Progenitor cell of endocrine pancreas (in vitro differentiated cells): ENCODE data around the gene TMEM266. TPM values are rescaled to one million over a fixed set of nuclear protein-coding genes. Genes with fewer than 3 reads are reported as not detected.

Experiments used
- DNase-seq: peaks from one replicate; pipeline ENCODE4 v3.0.0; 2021; ENCODE audit warnings: low spot score; ENCODE audit not compliant: unreplicated experiment
- H3K27ac Mint-ChIP-seq: 2 replicates; pipeline ENCODE4 v1.8.0; 2021; ENCODE audit warnings: mild to moderate bottlenecking, moderate library complexity, mixed read lengths
- H3K27me3 Mint-ChIP-seq: 2 replicates; pipeline ENCODE4 v1.8.0; 2021; ENCODE audit warnings: mixed read lengths
- H3K36me3 Mint-ChIP-seq: 2 replicates; pipeline ENCODE4 v1.8.0; 2022; ENCODE audit warnings: mixed read lengths; ENCODE audit not compliant: insufficient read depth
- H3K4me1 Mint-ChIP-seq: 2 replicates; pipeline ENCODE4 v1.8.0; 2021; ENCODE audit warnings: low read depth, mixed read lengths
- H3K4me3 Mint-ChIP-seq: 2 replicates; pipeline ENCODE4 v1.8.0; 2021; ENCODE audit warnings: low read depth, mild to moderate bottlenecking, moderate library complexity, mixed read lengths
- H3K9me3 Mint-ChIP-seq: 2 replicates; pipeline ENCODE4 v1.8.0; 2021; ENCODE audit warnings: low read depth, mixed read lengths
- total RNA-seq: library from RNA; stranded (reverse); gene quantifications from 2 replicates; pipeline ENCODE4 v1.2.1, GENCODE V29; 2021
- TF ChIP-seq, protein P1 (sequence below): fragments of 200-600 bp; sonication (generic); IDR thresholded peaks from one replicate; pipeline ENCODE4 v1.5.0; 2021; ENCODE audit warnings: antibody characterized with exemption, mild to moderate bottlenecking; ENCODE audit not compliant: unreplicated experiment

The TMEM266 gene
- total RNA-seq, 1 donor from 2014 or later: 0.50 TPM

DNA sequence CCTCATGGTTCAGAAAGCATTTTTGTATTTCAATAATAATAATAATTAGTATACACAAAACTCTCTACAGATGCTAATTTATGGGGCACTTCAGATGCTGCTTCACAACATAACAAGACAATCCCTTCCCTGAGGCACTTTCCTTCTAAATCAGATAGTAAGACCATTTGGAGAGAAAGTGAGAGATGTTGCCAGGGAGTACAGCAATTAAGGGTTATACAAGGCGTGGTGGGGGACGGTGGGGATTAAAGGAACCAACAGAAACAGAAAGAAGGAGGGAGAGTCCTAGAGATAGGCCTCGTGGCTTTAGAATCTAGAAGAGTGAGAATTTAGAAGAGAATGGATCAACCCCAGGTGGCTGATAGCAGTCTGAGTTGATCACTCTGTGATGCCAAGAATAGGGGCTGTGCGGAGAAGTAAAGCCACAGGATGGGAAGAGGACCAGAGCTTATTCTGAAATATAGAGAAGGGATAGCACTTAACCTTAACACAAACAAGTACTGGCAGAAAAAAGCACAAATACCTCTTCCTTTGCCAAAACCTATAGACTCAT lies 174.6 kb downstream of the TMEM266 start:
- H3K27me3 Mint-ChIP-seq: no peaks in the 10 kb centered on the region
- H3K4me1 Mint-ChIP-seq: peaks cover 3% of the 10 kb centered on the region
- TF ChIP-seq, protein P1, sequence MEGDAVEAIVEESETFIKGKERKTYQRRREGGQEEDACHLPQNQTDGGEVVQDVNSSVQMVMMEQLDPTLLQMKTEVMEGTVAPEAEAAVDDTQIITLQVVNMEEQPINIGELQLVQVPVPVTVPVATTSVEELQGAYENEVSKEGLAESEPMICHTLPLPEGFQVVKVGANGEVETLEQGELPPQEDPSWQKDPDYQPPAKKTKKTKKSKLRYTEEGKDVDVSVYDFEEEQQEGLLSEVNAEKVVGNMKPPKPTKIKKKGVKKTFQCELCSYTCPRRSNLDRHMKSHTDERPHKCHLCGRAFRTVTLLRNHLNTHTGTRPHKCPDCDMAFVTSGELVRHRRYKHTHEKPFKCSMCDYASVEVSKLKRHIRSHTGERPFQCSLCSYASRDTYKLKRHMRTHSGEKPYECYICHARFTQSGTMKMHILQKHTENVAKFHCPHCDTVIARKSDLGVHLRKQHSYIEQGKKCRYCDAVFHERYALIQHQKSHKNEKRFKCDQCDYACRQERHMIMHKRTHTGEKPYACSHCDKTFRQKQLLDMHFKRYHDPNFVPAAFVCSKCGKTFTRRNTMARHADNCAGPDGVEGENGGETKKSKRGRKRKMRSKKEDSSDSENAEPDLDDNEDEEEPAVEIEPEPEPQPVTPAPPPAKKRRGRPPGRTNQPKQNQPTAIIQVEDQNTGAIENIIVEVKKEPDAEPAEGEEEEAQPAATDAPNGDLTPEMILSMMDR: no peak
- no peak overlapping the region for H3K4me3 Mint-ChIP-seq
- H3K9me3 Mint-ChIP-seq: no peaks in the 10 kb centered on the region
- no peak overlapping the region for H3K27ac Mint-ChIP-seq
- no peak for DNase-seq
- peaks cover 8% of the 10 kb centered on the region for H3K36me3 Mint-ChIP-seq

DNA sequence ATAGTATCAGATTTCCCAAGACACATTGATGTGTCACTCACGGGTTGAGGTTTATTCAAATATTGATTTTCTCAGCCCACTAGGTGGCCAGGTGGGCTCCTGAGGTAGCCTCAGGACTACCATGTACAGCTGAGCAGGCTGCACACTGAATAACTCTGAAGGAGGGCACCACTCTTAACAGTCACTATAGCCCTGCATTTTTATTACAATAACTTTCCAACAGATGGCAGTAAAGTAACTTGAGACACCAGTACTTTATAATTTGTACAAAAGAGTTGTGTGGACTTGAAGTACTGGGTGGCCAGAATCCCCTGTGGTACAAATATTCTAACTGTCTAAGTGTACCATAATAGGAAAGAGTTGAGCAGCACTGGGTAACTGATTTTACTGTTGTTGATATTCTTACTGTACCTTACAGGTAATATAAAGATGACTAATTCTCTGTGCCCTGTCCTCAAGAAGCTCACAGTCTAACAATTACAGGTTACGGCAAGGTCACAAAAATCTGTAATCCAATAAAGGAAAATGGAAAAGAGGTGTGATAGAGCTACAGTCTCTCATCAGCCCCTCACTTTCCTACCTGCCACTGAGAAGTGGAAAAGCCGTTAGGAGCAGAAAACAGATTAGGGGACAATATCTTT lies 175.5 kb downstream of the TMEM266 start:
- Mint-ChIP-seq H3K27ac (no peak overlapping the region), H3K36me3 (peaks cover 6% of the 10 kb centered on the region), H3K9me3 (no peaks in the 10 kb centered on the region), H3K4me1 (peaks cover 3% of the 10 kb centered on the region), H3K4me3 (no peak overlapping the region), H3K27me3 (no peaks in the 10 kb centered on the region)
- DNase-seq: no peak
- TF ChIP-seq, protein P1: peak; percentile 58

DNA sequence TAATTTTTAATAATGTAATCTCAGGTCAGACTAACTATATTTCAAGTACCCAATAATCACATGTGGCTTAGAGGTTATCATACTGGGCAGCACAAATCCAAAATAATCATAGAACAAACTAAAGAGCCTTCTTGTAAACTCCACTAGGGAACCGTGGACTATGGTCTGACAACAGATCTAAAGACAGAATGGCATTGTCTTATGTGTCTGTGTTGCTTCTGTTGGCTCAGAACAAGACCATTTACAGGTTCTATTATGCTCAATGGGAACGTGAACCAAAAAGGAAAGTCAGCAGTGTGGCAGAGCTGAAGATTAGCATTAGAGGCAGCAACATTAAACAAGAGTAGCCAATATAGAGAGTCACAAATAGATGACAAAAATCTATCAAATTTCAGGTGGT lies 176.6 kb downstream of the TMEM266 start:
- Mint-ChIP-seq H3K27ac (no peak overlapping the region), H3K4me1 (peaks cover 3% of the 10 kb centered on the region), H3K9me3 (no peaks in the 10 kb centered on the region), H3K36me3 (peaks cover 3% of the 10 kb centered on the region), H3K4me3 (no peak overlapping the region), H3K27me3 (no peaks in the 10 kb centered on the region)
- TF ChIP-seq, protein P1: no peak
- DNase-seq: no peak

DNA sequence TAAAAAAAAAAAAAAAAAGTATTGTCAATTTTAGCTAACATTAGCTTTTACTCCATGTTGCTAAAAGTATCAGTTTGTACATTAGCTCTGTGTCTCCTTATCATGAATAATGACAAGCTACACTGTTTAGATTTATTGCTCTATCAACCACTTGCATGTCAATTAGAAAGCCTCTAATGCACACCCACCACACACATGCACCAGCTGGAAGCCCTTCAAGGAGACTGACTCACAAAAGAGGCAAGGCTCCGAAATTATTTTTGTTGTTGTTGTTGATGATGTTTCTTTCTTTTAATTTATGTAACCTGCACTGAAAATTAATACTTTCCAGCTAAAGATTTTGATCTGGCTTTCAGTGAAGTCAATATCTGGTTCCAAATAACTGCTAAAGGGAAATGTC lies 180.0 kb downstream of the TMEM266 start:
- H3K27ac Mint-ChIP-seq: no peak overlapping the region
- peaks cover 7% of the 10 kb centered on the region for H3K36me3 Mint-ChIP-seq
- H3K4me3 Mint-ChIP-seq: no peak overlapping the region
- no peaks in the 10 kb centered on the region for H3K27me3 Mint-ChIP-seq
- no peaks in the 10 kb centered on the region for H3K9me3 Mint-ChIP-seq
- TF ChIP-seq, protein P1: no peak
- H3K4me1 Mint-ChIP-seq: peaks cover 3% of the 10 kb centered on the region
- no peak for DNase-seq

DNA sequence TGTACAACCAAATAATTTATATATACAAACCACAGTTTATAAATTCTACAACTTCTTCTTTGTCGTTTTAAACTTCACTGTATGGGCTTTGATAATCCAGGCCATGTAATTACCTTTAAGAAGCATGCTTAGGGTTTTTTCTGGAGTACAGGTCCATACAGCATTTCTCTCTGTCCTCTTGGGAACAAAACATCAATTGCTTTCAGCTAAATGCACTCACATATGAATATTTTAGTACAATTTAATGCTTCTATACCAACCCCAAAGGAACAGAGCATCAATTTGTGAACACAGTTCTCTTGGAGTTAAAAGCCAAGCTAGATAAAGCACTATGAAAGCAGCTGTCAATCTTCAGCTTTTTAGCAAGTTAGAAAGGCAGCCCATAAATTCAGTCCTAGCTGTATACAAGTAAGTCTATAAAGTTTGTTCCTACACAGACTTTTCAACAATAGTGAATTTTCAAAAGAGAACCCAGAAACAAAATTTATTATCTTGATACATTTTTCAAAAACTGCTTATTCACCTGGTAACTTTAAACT lies 185.4 kb downstream of the TMEM266 start:
- Mint-ChIP-seq H3K36me3 (peaks cover 10% of the 10 kb centered on the region), H3K4me3 (no peak overlapping the region), H3K27ac (no peak overlapping the region), H3K9me3 (no peaks in the 10 kb centered on the region), H3K4me1 (no peaks in the 10 kb centered on the region), H3K27me3 (no peaks in the 10 kb centered on the region)
- DNase-seq: no peak
- TF ChIP-seq, protein P1: no peak
